ENCODE data around the gene PTPN18. TPM values are rescaled to one million over a fixed set of nuclear protein-coding genes. Genes with fewer than 3 reads are reported as not detected.

Gene PTPN18
- total RNA-seq = 10.7 and 13.0 TPM in 2 replicates

DNA sequence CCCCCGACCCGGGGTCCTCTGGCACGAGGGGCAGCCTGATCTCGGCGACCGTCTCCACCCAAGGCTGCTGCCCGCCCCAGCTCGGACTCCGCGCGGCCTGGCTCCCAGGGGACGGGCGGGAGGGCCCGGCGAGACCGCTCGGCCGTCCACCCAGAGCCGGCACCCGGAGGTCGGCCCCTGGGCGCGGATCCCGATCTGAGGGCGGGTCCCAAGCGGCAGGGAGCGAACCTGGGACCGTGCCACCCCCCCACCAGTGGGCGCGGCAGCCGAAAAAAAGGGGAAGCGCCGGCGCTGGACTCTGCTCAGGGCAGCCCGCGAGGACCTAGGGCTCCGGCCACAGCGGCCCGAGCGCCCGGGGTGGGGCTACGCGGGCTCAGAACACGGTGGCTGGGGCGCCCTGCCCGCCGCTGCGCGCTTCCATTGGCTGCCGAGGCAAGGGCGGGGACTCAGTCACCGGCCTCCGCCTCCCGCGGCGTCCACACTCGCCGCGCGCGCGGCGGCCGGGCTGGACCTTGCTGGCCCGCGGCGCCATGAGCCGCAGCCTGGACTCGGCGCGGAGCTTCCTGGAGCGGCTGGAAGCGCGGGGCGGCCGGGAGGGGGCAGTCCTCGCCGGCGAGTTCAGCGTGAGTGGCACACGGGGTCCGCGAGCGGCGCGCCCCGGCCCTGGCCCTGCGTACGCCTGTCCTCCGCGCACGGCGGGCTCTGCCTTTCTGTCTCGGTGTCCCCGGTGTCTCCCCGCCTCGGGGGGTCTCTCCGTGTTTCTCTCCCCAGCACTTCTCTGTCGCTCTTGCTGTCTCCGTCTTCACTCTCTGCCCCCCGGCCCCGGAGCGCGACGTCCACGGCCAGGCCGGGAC, at the start of gene PTPN18:
TSS of gene PTPN18 (plus strand) at position 479 of the 854 bp plus-strand sequence. CDS start at position 531, 52 bp downstream.

GRCh38 chr2:130342533-130343275, 13.2 kb upstream of the PTPN18 start, which contains the start of gene IMP4:
TSS of gene IMP4 (plus strand) at chr2:130342897. CDS start at chr2:130342933, 36 bp downstream.

Other genes with a start within 250 kb of the PTPN18 start
- gene POTEF, start 226.8 kb upstream of the PTPN18 start, total RNA-seq = not detected in 2 replicates
- gene CCDC74B, start 210.9 kb upstream of the PTPN18 start, total RNA-seq = 1.5 and 2.3 TPM in 2 replicates
- 10.4 and 19.7 TPM in 2 replicates for gene SMPD4, start 174.5 kb upstream of the PTPN18 start, total RNA-seq
- gene MZT2B, start 173.8 kb upstream of the PTPN18 start, total RNA-seq = 146 and 186 TPM in 2 replicates
- not detected in 2 replicates for gene TUBA3E, start 157.6 kb upstream of the PTPN18 start, total RNA-seq
- gene IMP4, start 13.2 kb upstream of the PTPN18 start, total RNA-seq = 89.1 and 163 TPM in 2 replicates
- gene POTEI, start 153.3 kb downstream of the PTPN18 start, total RNA-seq = under 0.01 TPM in 1 of 2 replicates, not detected in the other
- not detected in 2 replicates for gene CFC1B, start 165.2 kb downstream of the PTPN18 start, total RNA-seq
- gene CFC1, start 243.5 kb downstream of the PTPN18 start, total RNA-seq = not detected in 2 replicates